ENCODE data around the gene STK24.

DNA sequence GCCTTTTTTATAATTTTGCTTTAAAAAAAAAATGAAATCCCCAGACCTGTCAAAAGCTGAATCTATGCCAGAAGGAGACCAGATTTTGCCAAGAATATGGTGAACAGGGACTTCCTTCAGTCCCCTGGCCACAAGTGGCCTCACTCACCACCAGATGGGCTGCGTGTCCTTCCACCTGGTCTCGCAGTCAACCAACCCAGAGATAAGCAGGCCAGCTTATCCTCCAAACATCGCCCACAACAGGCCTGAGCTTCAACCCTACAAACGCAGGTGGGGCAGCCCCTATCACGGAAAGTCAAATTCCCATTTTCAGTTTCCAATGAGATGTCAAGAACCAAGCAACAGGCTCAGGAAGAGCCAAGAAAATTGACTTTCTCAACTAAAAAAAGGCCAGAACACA is 30.5 kb downstream of the STK24 start:
- no peak for TF ChIP-seq ESRRG (CRISPR knock-in tag; IDR thresholded peaks at IDR 0.05)
- TF ChIP-seq OSR1 (CRISPR knock-in tag; IDR thresholded peaks at IDR 0.05), result no peak
- TF ChIP-seq, protein P1, sequence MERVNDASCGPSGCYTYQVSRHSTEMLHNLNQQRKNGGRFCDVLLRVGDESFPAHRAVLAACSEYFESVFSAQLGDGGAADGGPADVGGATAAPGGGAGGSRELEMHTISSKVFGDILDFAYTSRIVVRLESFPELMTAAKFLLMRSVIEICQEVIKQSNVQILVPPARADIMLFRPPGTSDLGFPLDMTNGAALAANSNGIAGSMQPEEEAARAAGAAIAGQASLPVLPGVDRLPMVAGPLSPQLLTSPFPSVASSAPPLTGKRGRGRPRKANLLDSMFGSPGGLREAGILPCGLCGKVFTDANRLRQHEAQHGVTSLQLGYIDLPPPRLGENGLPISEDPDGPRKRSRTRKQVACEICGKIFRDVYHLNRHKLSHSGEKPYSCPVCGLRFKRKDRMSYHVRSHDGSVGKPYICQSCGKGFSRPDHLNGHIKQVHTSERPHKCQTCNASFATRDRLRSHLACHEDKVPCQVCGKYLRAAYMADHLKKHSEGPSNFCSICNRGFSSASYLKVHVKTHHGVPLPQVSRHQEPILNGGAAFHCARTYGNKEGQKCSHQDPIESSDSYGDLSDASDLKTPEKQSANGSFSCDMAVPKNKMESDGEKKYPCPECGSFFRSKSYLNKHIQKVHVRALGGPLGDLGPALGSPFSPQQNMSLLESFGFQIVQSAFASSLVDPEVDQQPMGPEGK (CRISPR knock-in tag; IDR thresholded peaks at IDR 0.05; ENCODE audit: borderline replicate concordance), result no peak
- no peak for TF ChIP-seq RARB (CRISPR knock-in tag; IDR thresholded peaks at IDR 0.05)
- TF ChIP-seq, protein P2, sequence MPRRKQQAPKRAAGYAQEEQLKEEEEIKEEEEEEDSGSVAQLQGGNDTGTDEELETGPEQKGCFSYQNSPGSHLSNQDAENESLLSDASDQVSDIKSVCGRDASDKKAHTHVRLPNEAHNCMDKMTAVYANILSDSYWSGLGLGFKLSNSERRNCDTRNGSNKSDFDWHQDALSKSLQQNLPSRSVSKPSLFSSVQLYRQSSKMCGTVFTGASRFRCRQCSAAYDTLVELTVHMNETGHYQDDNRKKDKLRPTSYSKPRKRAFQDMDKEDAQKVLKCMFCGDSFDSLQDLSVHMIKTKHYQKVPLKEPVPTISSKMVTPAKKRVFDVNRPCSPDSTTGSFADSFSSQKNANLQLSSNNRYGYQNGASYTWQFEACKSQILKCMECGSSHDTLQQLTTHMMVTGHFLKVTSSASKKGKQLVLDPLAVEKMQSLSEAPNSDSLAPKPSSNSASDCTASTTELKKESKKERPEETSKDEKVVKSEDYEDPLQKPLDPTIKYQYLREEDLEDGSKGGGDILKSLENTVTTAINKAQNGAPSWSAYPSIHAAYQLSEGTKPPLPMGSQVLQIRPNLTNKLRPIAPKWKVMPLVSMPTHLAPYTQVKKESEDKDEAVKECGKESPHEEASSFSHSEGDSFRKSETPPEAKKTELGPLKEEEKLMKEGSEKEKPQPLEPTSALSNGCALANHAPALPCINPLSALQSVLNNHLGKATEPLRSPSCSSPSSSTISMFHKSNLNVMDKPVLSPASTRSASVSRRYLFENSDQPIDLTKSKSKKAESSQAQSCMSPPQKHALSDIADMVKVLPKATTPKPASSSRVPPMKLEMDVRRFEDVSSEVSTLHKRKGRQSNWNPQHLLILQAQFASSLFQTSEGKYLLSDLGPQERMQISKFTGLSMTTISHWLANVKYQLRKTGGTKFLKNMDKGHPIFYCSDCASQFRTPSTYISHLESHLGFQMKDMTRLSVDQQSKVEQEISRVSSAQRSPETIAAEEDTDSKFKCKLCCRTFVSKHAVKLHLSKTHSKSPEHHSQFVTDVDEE (CRISPR knock-in tag; IDR thresholded peaks at IDR 0.05), result no peak
- TF ChIP-seq, protein P3, sequence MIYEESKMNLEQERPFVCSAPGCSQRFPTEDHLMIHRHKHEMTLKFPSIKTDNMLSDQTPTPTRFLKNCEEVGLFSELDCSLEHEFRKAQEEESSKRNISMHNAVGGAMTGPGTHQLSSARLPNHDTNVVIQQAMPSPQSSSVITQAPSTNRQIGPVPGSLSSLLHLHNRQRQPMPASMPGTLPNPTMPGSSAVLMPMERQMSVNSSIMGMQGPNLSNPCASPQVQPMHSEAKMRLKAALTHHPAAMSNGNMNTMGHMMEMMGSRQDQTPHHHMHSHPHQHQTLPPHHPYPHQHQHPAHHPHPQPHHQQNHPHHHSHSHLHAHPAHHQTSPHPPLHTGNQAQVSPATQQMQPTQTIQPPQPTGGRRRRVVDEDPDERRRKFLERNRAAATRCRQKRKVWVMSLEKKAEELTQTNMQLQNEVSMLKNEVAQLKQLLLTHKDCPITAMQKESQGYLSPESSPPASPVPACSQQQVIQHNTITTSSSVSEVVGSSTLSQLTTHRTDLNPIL (CRISPR knock-in tag; IDR thresholded peaks at IDR 0.05; ENCODE audit: low read depth), result no peak
- no peak for TF ChIP-seq ZNF565 (CRISPR knock-in tag; conservative IDR thresholded peaks at IDR 0.05; ENCODE audit: low read depth)
- TF ChIP-seq PPARA (CRISPR knock-in tag; IDR thresholded peaks at IDR 0.05; ENCODE audit: borderline replicate concordance), result no peak
- no peak for TF ChIP-seq ZFP30 (CRISPR knock-in tag; IDR thresholded peaks at IDR 0.05)
- TF ChIP-seq, protein P4, sequence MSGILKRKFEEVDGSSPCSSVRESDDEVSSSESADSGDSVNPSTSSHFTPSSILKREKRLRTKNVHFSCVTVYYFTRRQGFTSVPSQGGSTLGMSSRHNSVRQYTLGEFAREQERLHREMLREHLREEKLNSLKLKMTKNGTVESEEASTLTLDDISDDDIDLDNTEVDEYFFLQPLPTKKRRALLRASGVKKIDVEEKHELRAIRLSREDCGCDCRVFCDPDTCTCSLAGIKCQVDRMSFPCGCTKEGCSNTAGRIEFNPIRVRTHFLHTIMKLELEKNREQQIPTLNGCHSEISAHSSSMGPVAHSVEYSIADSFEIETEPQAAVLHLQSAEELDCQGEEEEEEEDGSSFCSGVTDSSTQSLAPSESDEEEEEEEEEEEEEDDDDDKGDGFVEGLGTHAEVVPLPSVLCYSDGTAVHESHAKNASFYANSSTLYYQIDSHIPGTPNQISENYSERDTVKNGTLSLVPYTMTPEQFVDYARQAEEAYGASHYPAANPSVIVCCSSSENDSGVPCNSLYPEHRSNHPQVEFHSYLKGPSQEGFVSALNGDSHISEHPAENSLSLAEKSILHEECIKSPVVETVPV (CRISPR knock-in tag; IDR thresholded peaks at IDR 0.05), result no peak
- TF ChIP-seq ZNF70 (CRISPR knock-in tag; IDR thresholded peaks at IDR 0.05), result no peak
- TF ChIP-seq ZNF8 (CRISPR knock-in tag; IDR thresholded peaks at IDR 0.05), result no peak
